GM12801 (cell line): ENCODE measurements around the gene FOXC1.

ENCODE experiments used
- CTCF ChIP-seq: IDR thresholded peaks from one replicate; pipeline ENCODE4 v1.5.1; 2011; ENCODE audit warnings: control low read depth; ENCODE audit not compliant: insufficient read length; ENCODE audit errors: extremely low read depth

Gene FOXC1

DNA sequence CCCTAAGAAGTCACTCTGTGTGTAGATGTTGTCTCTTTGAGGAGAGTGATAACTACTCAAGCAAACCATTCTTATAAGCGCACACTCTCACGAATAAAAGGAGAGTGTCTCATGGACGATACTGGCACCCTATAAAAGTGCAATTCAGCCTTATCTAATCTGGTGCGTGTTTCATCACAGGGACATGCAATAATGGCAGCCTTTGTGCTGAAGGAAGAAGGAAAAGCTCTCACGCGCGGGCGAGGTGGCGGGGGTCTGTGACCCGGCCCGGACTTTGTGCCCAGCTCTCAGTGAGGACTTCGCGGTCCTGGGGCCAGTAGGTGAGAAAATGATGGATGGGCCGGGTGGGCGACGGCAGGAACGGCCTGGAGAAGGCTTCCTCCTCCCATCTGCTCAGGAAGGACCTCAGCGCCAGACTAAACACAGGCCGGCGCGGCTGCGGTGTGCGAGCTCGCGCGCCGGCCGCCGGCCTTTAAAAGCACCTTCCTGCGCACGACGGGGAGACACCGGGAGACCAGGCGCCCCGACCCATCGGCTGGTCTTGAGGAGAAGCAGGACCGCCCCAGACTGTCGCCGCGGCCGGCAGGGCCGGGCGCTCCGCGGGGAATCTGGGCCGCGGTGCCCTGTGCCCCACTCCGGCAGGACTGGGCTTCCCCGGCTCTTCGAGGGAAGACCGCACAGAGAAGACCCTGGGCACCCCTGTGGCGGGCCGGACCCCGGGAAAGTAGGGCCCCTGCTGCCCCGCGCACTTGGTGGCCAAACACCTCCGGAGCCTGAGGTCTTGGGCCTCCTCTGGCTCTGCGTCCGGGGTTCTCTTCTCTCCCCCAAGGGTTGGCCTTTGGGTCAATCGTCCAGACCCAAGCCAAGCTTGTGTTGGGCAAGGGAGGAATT, 8.3 kb upstream of the FOXC1 start:
- no peak for TF ChIP-seq CTCF

GRCh38 chr6:1602049-1602713, 7.5 kb upstream of the FOXC1 start:
- TF ChIP-seq CTCF = no peak

DNA sequence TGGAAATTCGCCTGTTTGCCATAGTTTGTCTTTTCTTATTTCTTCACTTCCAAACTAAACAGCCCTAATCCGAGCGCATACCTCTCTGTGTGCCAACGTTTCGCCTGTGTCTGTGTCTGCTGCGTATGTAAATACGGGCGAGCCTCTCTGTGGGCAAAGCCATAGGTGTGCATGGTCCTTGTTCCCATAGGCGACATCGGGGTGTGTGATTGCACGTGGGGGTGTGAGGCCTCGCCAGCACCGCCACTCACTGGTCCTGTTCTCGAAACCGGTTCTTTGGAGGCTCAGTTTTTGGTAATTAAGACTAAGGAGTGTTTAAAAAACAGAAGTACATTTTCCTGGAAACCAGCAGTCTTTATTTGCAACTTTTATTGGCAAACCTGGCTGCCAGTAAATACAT, 6.0 kb upstream of the FOXC1 start:
- no peak for TF ChIP-seq CTCF

- no peak for TF ChIP-seq CTCF
Observed at GRCh38 chr6:1604158-1605003, 5.3 kb upstream of the FOXC1 start.

- no peak for TF ChIP-seq CTCF
Observed at GRCh38 chr6:1605004-1605892, 4.5 kb upstream of the FOXC1 start.

- no peak for TF ChIP-seq CTCF
Observed at GRCh38 chr6:1605893-1606779, 3.6 kb upstream of the FOXC1 start.
